NCI-H446 (cell line): ENCODE data around the gene ABCD3.

Experiments used
- DNase-seq, 2 experiments: peaks; one replicate each; lab custom pipeline; 2025; lab: John Stamatoyannopoulos, UW

The ABCD3 gene

GRCh38 chr1:94463056-94463764, 45.0 kb downstream of the ABCD3 start:
- DNase-seq, result no peak

- peak; percentile 34 to 36 for DNase-seq
Measured at GRCh38 chr1:94463765-94464330, 45.7 kb downstream of the ABCD3 start.

GRCh38 chr1:94468708-94469107, 50.5 kb downstream of the ABCD3 start:
- DNase-seq, result no peak

GRCh38 chr1:94471271-94471670, 53.1 kb downstream of the ABCD3 start:
- no peak for DNase-seq

- no peak for DNase-seq
Measured at GRCh38 chr1:94475232-94475631, 57.0 kb downstream of the ABCD3 start.

- no peak for DNase-seq
Measured at GRCh38 chr1:94479682-94480081, 61.5 kb downstream of the ABCD3 start.

- DNase-seq, result peak; percentile 48 to 73
Measured at GRCh38 chr1:94481473-94481933, 63.3 kb downstream of the ABCD3 start.

GRCh38 chr1:94486990-94487389, 68.8 kb downstream of the ABCD3 start:
- no peak for DNase-seq

GRCh38 chr1:94490556-94490955, 72.4 kb downstream of the ABCD3 start:
- DNase-seq, result no peak

- DNase-seq, result no peak
Measured at GRCh38 chr1:94496076-94496755, 78.0 kb downstream of the ABCD3 start.

- DNase-seq, result no peak
Measured at GRCh38 chr1:94501426-94501825, 83.2 kb downstream of the ABCD3 start.

- DNase-seq, result no peak
Measured at GRCh38 chr1:94501935-94502334, 83.7 kb downstream of the ABCD3 start.

GRCh38 chr1:94503153-94503552, 85.0 kb downstream of the ABCD3 start:
- DNase-seq, result no peak

GRCh38 chr1:94504601-94505000, 86.4 kb downstream of the ABCD3 start:
- no peak for DNase-seq

- DNase-seq, result no peak
Measured at GRCh38 chr1:94512816-94513215, 94.6 kb downstream of the ABCD3 start.

- no peak for DNase-seq
Measured at GRCh38 chr1:94514095-94514727, 96.0 kb downstream of the ABCD3 start.

- DNase-seq, result no peak
Measured at GRCh38 chr1:94515296-94515947, 97.2 kb downstream of the ABCD3 start.

GRCh38 chr1:94519351-94519750, 101.2 kb downstream of the ABCD3 start:
- no peak for DNase-seq

- peak in 1 of 2 experiments; percentile 41 for DNase-seq
Measured at GRCh38 chr1:94522304-94522703, 104.1 kb downstream of the ABCD3 start.

GRCh38 chr1:94524531-94524930, 106.3 kb downstream of the ABCD3 start:
- DNase-seq, result no peak

GRCh38 chr1:94526152-94526980, 108.2 kb downstream of the ABCD3 start:
- DNase-seq, result no peak
